GM21447 (cell line): Measurements from ENCODE around the gene PIM1.
A peak's percentile ranks its signal among the peaks of the same experiment; 100 is the strongest.
"Not testable (repeated sequence)": the region's sequence is repeated elsewhere in the genome, so short reads cannot be mapped to it uniquely, and the experiment has no call there.

Experiments used
- ATAC-seq: cut with Tn5 transposase; IDR thresholded peaks from one replicate; pipeline ENCODE4 v1.9.1; 2021; ENCODE audit not compliant: unreplicated experiment

The PIM1 gene

GRCh38 chr6:37169496-37170272, at the start of gene PIM1:
Gene PIM1 (plus strand): TSS chr6:37170152. CDS start chr6:37170576, 424 bp downstream.
- ATAC-seq = peak; percentile 55

GRCh38 chr6:37121556-37121955, 48.4 kb upstream of the PIM1 start:
- no peak for ATAC-seq

GRCh38 chr6:37122861-37123260, 47.1 kb upstream of the PIM1 start:
- no peak for ATAC-seq

- ATAC-seq = no peak
These were observed 45.8 kb upstream of the PIM1 start for GRCh38 chr6:37123957-37124729.

- ATAC-seq = no peak
These were observed 44.0 kb upstream of the PIM1 start for GRCh38 chr6:37125774-37126492.

- no peak for ATAC-seq
These were observed 43.4 kb upstream of the PIM1 start for GRCh38 chr6:37126493-37126958.

- no peak for ATAC-seq
These were observed 42.9 kb upstream of the PIM1 start for GRCh38 chr6:37126961-37127616.

GRCh38 chr6:37127961-37128862, 41.7 kb upstream of the PIM1 start:
- no peak for ATAC-seq

GRCh38 chr6:37128863-37129443, 41.0 kb upstream of the PIM1 start:
- ATAC-seq = not testable (repeated sequence)

GRCh38 chr6:37129566-37129965, 40.4 kb upstream of the PIM1 start:
- ATAC-seq = no peak

GRCh38 chr6:37130704-37131103, 39.2 kb upstream of the PIM1 start:
- no peak for ATAC-seq

GRCh38 chr6:37131104-37131959, 38.6 kb upstream of the PIM1 start:
- no peak for ATAC-seq

- no peak for ATAC-seq
These were observed 38.0 kb upstream of the PIM1 start for GRCh38 chr6:37131960-37132253.

GRCh38 chr6:37134036-37134395, 35.9 kb upstream of the PIM1 start:
- no peak for ATAC-seq

- no peak for ATAC-seq
These were observed 35.4 kb upstream of the PIM1 start for GRCh38 chr6:37134396-37135191.

GRCh38 chr6:37135835-37136694, 33.9 kb upstream of the PIM1 start:
- ATAC-seq = no peak

- no peak for ATAC-seq
These were observed 33.1 kb upstream of the PIM1 start for GRCh38 chr6:37136821-37137200.
